ENCODE measurements around the gene NOMO2.
"Not testable (repeated sequence)": the region's sequence is repeated elsewhere in the genome, so short reads cannot be mapped to it uniquely, and the experiment has no call there.

GRCh38 chr16:18573887-18574286, 12.0 kb upstream of the NOMO2 start:
- TF ChIP-seq CTCF (IDR thresholded peaks at IDR 0.05; ENCODE audit: insufficient read depth, low read length, poor library complexity, severe bottlenecking); EZH2phosphoT487 (conservative IDR thresholded peaks at IDR 0.05; ENCODE audit: low read length): not testable (repeated sequence)
